C4-2B (cell line): ENCODE measurements around the gene GALNT17.

ENCODE experiments used
- ZFX ChIP-seq: fragments of 450-650 bp; IDR thresholded peaks from 2 replicates; pipeline ENCODE4 v1.6.1; 2017
- TF ChIP-seq, protein P1 (sequence below): fragments of 450-650 bp; conservative IDR thresholded peaks from 2 replicates; pipeline ENCODE4 v1.5.1; 2017; ENCODE audit warnings: mild to moderate bottlenecking

DNA sequence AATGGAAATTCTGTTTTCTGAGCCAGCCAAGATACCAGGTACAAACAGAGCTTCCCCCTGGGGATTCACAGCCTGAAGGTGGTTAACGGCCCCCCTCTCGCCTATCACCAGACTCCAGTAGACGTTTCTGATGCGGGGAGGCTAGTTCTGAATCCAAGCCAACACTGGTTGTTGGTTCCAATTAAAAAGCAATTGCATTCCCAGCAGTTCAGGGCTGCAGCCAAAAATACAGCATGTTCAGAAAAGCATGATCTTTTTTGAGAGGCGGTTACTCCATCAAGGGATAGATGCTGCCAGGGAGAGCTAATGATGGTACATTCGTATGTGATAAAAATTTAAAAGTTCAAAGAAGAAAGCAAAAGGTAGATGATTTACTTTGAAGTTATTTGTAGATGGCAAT lies 481.0 kb downstream of the GALNT17 start:
- TF ChIP-seq, protein P1, sequence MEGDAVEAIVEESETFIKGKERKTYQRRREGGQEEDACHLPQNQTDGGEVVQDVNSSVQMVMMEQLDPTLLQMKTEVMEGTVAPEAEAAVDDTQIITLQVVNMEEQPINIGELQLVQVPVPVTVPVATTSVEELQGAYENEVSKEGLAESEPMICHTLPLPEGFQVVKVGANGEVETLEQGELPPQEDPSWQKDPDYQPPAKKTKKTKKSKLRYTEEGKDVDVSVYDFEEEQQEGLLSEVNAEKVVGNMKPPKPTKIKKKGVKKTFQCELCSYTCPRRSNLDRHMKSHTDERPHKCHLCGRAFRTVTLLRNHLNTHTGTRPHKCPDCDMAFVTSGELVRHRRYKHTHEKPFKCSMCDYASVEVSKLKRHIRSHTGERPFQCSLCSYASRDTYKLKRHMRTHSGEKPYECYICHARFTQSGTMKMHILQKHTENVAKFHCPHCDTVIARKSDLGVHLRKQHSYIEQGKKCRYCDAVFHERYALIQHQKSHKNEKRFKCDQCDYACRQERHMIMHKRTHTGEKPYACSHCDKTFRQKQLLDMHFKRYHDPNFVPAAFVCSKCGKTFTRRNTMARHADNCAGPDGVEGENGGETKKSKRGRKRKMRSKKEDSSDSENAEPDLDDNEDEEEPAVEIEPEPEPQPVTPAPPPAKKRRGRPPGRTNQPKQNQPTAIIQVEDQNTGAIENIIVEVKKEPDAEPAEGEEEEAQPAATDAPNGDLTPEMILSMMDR = no peak
- TF ChIP-seq ZFX = no peak
